ENCODE results near the gene HLA-DRA. TPM values are rescaled to one million over a fixed set of nuclear protein-coding genes. Genes with fewer than 3 reads are reported as not detected.

HLA-DRA gene
- under 0.01 and 1.1 TPM in 2 replicates for total RNA-seq

DNA sequence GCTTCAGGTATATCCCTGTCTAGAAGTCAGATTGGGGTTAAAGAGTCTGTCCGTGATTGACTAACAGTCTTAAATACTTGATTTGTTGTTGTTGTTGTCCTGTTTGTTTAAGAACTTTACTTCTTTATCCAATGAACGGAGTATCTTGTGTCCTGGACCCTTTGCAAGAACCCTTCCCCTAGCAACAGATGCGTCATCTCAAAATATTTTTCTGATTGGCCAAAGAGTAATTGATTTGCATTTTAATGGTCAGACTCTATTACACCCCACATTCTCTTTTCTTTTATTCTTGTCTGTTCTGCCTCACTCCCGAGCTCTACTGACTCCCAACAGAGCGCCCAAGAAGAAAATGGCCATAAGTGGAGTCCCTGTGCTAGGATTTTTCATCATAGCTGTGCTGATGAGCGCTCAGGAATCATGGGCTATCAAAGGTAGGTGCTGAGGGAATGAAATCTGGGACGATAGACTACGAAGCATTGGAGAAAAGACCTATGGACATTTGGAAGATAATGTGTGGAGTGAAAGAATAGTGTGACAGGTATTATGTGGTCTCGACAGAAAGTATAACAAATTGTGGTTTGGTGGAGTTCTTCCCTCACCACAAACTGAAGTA lies at the start of gene HLA-DRA:
Gene HLA-DRA (plus strand): TSS at position 286 of the 613 bp plus-strand sequence. CDS start 64 bp downstream, at position 350.

DNA sequence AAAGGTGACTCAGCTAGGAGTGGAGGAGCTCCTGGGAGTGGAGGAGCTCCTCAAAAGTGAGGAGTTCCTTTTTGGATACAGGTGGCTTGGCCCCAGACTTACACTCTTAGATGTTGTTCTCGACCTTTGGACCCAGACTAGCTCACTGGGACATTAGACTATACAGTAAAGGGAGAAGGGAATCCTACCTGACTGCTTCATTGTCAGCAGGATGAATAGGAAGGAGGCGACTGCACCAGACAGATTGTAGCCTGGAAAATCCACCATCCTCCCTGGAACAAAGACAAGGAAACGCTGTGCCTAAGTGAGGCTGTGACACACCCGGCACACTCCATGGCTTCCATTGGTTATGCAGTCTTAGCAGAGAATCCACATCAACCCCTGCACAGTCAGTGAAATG lies 32.8 kb upstream of the HLA-DRA start, which contains the start of gene BTNL2:
Gene BTNL2 (minus strand): TSS at position 325 of the 400 bp plus-strand sequence. CDS start 58 bp downstream, at position 267.

Other genes with a start within 250 kb of the HLA-DRA start
- gene PBX2, start 249.7 kb upstream of the HLA-DRA start, total RNA-seq: 25.3 and 39.5 TPM in 2 replicates
- gene GPSM3, start 247.2 kb upstream of the HLA-DRA start, total RNA-seq: 0.71 and 1.0 TPM in 2 replicates
- gene NOTCH4, start 215.8 kb upstream of the HLA-DRA start, total RNA-seq: 0.28 and 0.34 TPM in 2 replicates
- not detected in 2 replicates for gene TSBP1, start 68.0 kb upstream of the HLA-DRA start, total RNA-seq
- gene BTNL2, start 32.7 kb upstream of the HLA-DRA start, total RNA-seq: 0.34 TPM in 1 of 2 replicates, not detected in the other
- gene HLA-DRB5, start 90.4 kb downstream of the HLA-DRA start, total RNA-seq: not detected in 2 replicates
- 0.21 TPM in 1 of 2 replicates, not detected in the other for gene HLA-DRB1, start 150.0 kb downstream of the HLA-DRA start, total RNA-seq
- gene HLA-DQA1, start 197.5 kb downstream of the HLA-DRA start, total RNA-seq: not detected in 2 replicates
- gene HLA-DQB1, start 226.8 kb downstream of the HLA-DRA start, total RNA-seq: not detected in 2 replicates